ENCODE data around the gene BNC2. TPM values are rescaled to one million over a fixed set of nuclear protein-coding genes. Genes with fewer than 3 reads are reported as not detected.

Gene BNC2
- total RNA-seq, 2 donors from 2014 or later, result 2.1 to 20.0 TPM

DNA sequence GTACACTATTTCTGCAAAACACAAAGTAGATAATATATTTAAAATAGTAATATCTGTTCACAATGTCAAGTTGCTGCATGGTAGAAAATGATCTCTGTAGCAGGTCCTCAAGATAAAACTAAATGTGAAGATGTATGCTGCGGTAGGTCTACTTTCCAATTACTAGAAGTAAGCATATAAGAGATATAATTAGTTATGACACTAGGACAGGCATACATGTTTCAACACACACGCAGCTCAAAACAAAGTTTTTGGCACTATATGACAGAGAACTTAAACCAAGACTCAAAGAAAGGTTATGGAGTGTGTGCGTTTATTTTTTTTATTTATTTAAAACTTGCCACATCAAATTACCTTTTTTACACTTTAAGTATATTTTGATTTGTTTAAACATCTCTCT lies 23.5 kb downstream of the BNC2 start:
- TF ChIP-seq, protein P1, sequence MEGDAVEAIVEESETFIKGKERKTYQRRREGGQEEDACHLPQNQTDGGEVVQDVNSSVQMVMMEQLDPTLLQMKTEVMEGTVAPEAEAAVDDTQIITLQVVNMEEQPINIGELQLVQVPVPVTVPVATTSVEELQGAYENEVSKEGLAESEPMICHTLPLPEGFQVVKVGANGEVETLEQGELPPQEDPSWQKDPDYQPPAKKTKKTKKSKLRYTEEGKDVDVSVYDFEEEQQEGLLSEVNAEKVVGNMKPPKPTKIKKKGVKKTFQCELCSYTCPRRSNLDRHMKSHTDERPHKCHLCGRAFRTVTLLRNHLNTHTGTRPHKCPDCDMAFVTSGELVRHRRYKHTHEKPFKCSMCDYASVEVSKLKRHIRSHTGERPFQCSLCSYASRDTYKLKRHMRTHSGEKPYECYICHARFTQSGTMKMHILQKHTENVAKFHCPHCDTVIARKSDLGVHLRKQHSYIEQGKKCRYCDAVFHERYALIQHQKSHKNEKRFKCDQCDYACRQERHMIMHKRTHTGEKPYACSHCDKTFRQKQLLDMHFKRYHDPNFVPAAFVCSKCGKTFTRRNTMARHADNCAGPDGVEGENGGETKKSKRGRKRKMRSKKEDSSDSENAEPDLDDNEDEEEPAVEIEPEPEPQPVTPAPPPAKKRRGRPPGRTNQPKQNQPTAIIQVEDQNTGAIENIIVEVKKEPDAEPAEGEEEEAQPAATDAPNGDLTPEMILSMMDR (IDR thresholded peaks at IDR 0.05), result no peak
- intact Hi-C loops (cut with DNase I), result no loop called here
- Histone ChIP-seq H3K4me1 (no peaks in the 10 kb centered on the region), H3K4me3 (no peak overlapping the region), H3K9ac (ENCODE audit: low read depth in 2 of 2, low read length in 2 of 2) (no peak overlapping the region), H3K27ac (no peak overlapping the region), H3K27me3 (no peaks in the 10 kb centered on the region), H3K9me3 (no peaks in the 10 kb centered on the region), H3K36me3 (no peaks in the 10 kb centered on the region)
- DNase-seq, result no peak

GRCh38 chr9:16846367-16846766 lies 24.1 kb downstream of the BNC2 start:
- TF ChIP-seq, protein P1 (IDR thresholded peaks at IDR 0.05), result no peak
- H3K27ac ChIP-seq, result no peak overlapping the region
- no peak overlapping the region for H3K9ac ChIP-seq (ENCODE audit: low read depth in 2 of 2, low read length in 2 of 2)

GRCh38 chr9:16834817-16835216 lies 35.7 kb downstream of the BNC2 start:
- Histone ChIP-seq H3K9ac (ENCODE audit: low read depth in 2 of 2, low read length in 2 of 2) (no peak overlapping the region), H3K27me3 (no peaks in the 10 kb centered on the region), H3K4me1 (no peaks in the 10 kb centered on the region), H3K27ac (no peak overlapping the region), H3K4me3 (no peak overlapping the region), H3K9me3 (no peaks in the 10 kb centered on the region), H3K36me3 (no peaks in the 10 kb centered on the region)
- DNase-seq, result no peak
- intact Hi-C loops (cut with DNase I), result no loop called here
- TF ChIP-seq, protein P1 (IDR thresholded peaks at IDR 0.05), result no peak

More at GRCh38 chr9:16846367-16846766, 24.1 kb downstream of the BNC2 start:
- intact Hi-C loops (cut with DNase I), result no loop called here
- no peaks in the 10 kb centered on the region for H3K27me3 ChIP-seq
- no peaks in the 10 kb centered on the region for H3K36me3 ChIP-seq
- H3K4me1 ChIP-seq, result no peaks in the 10 kb centered on the region
- no peak for DNase-seq
- H3K4me3 ChIP-seq, result no peak overlapping the region
- H3K9me3 ChIP-seq, result no peaks in the 10 kb centered on the region

DNA sequence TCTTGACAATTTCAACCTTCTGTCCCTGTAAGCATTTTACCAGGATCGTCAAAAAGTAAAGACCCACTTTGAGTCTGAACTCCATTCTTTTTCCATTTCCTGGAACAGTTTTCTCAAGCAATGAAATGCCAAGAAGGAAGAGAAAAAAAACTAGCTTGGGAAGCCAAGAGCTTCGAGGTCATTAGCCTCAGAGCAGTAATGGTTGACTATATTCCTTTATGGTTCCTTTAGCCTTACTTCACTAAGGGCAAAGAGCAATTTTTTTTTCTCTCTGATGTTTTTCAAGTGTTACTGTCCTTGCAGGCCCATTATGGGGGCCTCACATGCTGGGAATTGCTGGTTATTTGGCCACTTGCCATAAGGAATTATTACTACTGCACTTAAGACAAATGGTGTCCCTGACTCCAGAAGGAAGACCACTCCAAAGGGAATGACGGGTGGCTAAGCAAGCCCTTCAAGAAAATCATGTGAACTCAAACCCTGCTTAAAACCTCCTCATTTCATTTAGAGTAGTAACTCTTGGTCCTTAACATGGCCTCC lies 37.1 kb downstream of the BNC2 start:
- Histone ChIP-seq H3K4me1 (no peaks in the 10 kb centered on the region), H3K9ac (ENCODE audit: low read depth in 2 of 2, low read length in 2 of 2) (no peak overlapping the region), H3K27me3 (no peaks in the 10 kb centered on the region), H3K27ac (no peak overlapping the region), H3K36me3 (no peaks in the 10 kb centered on the region), H3K9me3 (no peaks in the 10 kb centered on the region), H3K4me3 (no peak overlapping the region)
- TF ChIP-seq, protein P1 (IDR thresholded peaks at IDR 0.05), result no peak
- intact Hi-C loops (cut with DNase I), result no loop called here
- no peak for DNase-seq

- H3K4me1 ChIP-seq, result no peaks in the 10 kb centered on the region
- intact Hi-C loops (cut with DNase I), result no loop called here
- no peak overlapping the region for H3K27ac ChIP-seq
These were observed 38.4 kb downstream of the BNC2 start for GRCh38 chr9:16832101-16832500.

More at GRCh38 chr9:16832101-16832500, 38.4 kb downstream of the BNC2 start:
- DNase-seq, result no peak
- no peak overlapping the region for H3K4me3 ChIP-seq
- H3K27me3 ChIP-seq, result no peaks in the 10 kb centered on the region
- H3K9me3 ChIP-seq, result no peaks in the 10 kb centered on the region
- H3K36me3 ChIP-seq, result no peaks in the 10 kb centered on the region
- TF ChIP-seq, protein P1 (IDR thresholded peaks at IDR 0.05), result no peak
- no peak overlapping the region for H3K9ac ChIP-seq (ENCODE audit: low read depth in 2 of 2, low read length in 2 of 2)

Data from colonic mucosa (tissue), 4 donors.